Activated CD8-positive, alpha-beta memory T cell treated with anti-CD3 and anti-CD28 coated beads for 36 hours (primary cell): ENCODE measurements around the gene NPIPA5. TPM values are rescaled to one million over a fixed set of nuclear protein-coding genes. Genes with fewer than 3 reads are reported as not detected.
"Not testable (repeated sequence)": the region's sequence is repeated elsewhere in the genome, so short reads cannot be mapped to it uniquely, and the experiment has no call there.

Experiments
- CTCF ChIA-PET: fragments of 350-600 bp; sonication (Branson Sonifier 250); formaldehyde crosslinking; loops from one replicate; lab custom pipeline; 2021; ENCODE audit warnings: antibody characterized with exemption; lab: Charles Lee
- POLR2A ChIA-PET: fragments of 350-600 bp; sonication (Branson Sonifier 250); formaldehyde crosslinking; loops from one replicate; lab custom pipeline; 2021; ENCODE audit warnings: antibody characterized with exemption; lab: Charles Lee
- total RNA-seq, 2 experiments: library from RNA; stranded (reverse); gene quantifications; one replicate each; pipeline ENCODE4 v1.2.3, GENCODE V29; 2021

Gene NPIPA5
- total RNA-seq, result 10 to 100 TPM; 13.6 to 14.3 TPM

DNA sequence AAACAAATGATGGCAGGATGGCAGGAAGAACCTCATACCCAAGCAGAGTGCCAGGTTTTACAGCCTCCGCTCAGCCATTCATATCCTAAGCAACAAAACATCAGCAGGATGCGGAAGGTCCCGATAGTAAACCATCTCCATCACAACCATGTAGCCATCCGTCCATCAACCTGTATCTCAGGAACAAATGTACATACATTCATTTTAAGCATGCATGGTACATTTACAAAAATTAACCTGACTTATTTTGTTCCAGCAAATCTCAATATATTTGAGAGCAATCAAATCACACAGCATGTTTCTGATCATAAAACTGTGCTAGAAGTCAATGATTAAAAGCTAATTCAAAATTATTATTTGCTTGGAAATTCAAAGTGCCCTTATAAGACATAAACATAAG lies at the start of gene NPIPA5:
TSS of gene NPIPA5 (minus strand) at position 101 of the 400 bp plus-strand sequence. CDS start at position 101, 0 bp downstream.
- POLR2A ChIA-PET, CTCF ChIA-PET: not testable (repeated sequence)

DNA sequence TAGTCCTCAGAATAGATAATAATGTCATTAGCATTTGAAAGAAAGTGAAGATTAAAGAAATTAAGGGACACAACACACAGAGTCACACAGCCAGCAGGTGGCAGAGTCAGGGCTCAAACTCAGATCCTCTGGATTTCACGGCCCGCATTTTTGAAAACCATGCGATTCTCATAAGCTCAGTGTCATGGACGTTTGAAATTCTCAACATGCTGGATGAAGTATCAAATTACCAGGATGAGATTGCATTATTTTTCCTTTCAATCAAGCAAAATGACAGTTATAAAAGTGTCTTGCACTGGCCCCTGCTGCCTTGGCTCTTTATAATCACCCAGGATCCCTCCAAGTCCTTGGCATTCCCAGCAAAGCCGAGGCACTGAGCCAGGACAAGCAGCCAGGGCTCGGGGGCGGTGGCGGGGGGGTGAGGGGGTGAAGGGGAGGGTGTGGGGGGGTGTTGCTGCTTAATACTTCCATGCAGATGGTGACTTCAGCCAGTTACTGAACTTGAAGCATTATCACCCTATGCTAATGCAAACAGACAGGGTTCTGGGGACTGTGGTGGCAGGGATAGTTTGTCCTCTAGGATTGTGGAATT lies 49.6 kb upstream of the NPIPA5 start:
- ChIA-PET CTCF (interaction anchor here (0.6 to 2.5 kb wide), 4 partner anchors 123 to 280 kb away, joined by 3 to 5 read pairs (median 4); partner anchors contain the start of gene MARF1), POLR2A (no interaction called here)

DNA sequence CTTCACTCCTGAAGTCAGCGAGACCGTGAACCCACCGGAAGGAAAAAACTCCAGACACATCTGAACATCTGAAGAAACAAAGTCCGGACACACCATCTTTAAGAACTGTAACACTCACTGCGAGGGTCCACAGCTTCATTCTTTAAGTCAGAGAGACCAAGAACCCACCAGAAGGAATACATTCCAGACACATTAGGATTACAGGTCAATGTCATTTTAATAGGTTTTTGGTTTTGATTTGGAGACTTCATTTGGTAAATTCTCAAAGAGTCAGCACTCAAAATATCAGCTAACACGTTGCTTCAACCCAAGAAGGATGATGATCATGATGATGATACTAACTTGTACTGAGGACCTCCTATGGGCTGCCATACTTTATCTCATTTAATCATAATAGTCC lies 48.7 kb upstream of the NPIPA5 start:
- POLR2A ChIA-PET, result no interaction called here

DNA sequence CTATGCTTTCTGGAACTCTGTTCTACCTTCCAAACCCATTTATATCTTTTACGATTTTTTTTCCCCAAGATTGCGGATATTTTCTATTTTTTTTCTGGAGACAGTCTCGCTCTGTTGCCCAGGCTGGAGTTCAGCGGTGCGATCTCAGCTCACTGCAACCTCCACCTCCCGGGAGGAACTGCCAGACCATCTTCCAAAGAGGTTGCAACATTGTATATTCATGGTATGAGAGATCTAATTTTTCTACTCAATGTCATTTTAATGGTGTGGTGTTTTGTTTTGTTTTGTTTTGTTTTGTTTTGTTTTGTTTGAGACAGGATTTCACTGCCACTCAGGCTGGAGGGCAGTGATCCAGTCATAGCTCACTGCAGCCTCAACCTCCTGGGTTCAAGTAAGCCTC lies 47.8 kb upstream of the NPIPA5 start:
- POLR2A ChIA-PET, result no interaction called here
- CTCF ChIA-PET, result no interaction called here

More for the DNA sequence above, 48.7 kb upstream of the NPIPA5 start:
- CTCF ChIA-PET, result interaction anchor here (1.5 to 2.5 kb wide), 2 partner anchors 124 to 215 kb away, joined by 4 to 5 read pairs; partner anchors contain the start of gene MARF1

DNA sequence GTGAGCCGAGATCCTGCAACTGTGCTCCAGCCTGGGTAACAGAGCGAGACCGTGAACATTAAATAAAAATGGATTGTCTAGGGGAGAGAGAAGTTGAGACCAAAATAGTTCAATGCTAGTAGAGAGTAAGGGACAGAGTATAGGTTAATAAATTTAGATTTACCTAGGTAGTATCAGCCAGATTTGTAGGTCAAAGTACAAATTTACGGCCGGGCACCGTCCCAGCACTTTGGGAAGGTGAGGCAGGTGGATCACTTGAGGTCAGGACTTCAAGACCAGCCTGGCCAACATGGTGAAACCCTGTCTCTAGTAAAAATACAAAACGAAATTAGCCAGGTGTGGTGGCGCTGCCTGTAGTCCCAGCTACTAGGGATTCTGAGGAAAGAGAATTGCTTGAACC lies 44.1 kb upstream of the NPIPA5 start:
- CTCF ChIA-PET, result no interaction called here

DNA sequence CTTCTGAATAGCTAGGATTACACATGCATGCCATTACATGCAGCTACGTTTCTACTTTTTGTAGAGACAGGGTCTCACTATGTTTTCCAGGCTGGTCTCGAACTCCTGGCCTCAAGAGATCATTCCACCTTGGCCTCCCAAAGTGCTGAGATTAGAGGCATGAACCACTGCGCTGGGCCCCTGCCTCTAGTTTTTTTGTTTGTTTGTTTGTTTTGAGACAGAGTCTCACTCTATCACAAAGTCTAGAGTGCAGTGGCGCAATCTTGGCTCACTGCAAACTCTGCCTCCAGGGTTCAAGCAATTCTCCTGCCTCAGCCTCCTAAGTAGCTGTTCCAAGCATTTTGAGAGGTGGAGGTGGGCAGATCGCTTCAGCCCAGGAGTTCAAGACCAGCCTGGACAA lies 43.6 kb upstream of the NPIPA5 start:
- CTCF ChIA-PET, POLR2A ChIA-PET: not testable (repeated sequence)

More for the DNA sequence above, 44.1 kb upstream of the NPIPA5 start:
- POLR2A ChIA-PET, result no interaction called here

DNA sequence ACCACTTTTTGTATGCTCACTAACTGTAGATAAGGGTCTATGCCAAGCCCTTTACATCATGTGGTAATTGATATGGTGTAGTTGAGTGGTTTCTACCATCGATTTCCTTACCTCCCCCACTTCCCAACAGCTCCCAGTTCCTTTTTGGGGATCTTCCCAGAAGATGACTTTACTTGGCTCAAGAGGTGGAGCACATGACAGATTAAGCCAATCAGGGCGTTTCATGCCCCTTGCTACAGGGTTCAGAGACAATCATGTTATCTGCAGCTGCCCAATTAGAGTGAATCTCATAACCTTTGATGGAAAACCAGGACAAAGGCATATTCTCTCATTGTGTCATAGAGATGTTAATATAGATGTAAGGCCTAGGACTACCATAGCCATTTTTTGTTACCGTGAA lies 40.1 kb upstream of the NPIPA5 start:
- ChIA-PET POLR2A (no interaction called here), CTCF (interaction anchor here (1.2 kb wide), 1 partner anchor 225 kb away, joined by 3 read pairs; the partner anchor contains the start of gene MARF1)

DNA sequence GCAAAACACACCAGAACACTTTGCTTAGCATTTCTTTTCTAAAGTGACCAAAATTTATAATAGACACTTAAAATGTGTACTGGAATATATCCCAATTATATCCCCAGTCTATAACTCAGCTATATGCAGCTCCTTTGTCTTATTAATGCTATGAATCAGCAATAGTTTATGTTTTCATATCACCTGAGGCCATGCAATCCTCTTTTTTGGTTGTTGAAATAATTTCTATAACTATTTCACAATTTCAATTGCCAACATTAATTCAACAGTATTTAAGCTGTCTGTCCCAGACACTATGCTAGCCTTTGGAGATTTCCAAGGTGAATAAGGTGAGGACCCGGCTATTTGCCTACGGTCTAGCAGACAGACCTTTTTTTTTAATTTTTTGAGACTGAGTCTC lies 39.1 kb upstream of the NPIPA5 start:
- ChIA-PET POLR2A (no interaction called here), CTCF (no interaction called here)

DNA sequence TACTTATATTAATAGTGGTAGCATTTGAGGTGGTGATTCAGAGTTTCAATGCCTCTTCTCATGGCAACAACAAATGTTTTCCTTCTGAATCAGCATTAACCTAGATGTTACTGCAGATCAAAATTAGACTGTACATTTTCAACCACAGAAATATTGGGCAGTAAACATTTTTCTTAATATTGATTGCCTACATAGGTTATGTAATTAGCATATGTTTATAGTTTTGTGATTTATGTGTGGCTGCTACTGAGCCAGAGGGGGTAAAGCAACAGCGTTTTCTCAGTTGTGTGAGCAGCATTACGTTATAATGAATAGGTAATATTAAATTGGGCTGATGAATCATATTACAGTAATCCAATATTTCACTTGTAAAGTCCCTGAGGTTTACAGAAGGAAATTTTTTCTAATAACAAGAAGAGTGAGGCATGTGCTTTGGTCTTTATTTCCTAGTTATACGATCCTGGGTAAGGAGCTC lies 37.5 kb upstream of the NPIPA5 start:
- POLR2A ChIA-PET, result no interaction called here
- CTCF ChIA-PET, result no interaction called here

DNA sequence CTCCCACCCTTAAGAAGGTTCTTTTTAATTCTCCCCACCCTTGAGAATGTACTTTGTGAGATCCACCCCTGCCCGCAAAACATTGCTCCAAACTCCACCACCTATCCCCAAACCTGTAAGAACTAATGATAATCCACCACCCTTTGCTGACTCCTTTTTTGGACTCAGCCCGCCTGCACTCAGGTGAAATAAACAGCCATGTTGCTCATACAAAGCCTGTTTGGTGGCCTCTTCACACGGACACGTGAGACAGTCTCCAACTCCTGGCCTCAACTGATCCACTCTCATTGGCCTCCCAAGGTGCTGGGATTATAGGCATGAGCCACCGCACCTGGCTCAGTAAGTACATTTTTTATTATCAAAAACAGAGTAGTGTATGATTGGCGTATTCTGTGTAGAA lies 31.4 kb upstream of the NPIPA5 start:
- POLR2A ChIA-PET, CTCF ChIA-PET: not testable (repeated sequence)

DNA sequence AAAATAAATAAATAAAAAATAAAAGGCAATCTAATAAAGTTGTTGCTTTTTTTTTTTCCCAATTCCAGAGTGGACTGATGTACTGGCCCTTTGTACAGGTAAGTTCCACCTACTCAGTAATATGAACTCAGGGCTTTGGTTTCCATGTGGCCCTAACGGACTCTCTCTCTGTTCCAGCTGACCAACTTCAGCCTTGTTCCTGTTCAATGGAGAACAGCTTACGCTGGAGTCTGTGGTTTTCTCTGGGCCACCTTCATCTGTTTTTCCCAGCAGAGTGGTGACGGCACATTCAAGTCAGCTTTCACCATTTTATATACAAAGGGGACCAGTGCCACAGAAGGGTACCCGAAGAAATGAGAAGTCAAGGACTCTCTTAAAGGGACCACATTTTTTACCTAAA lies 29.7 kb upstream of the NPIPA5 start:
- POLR2A ChIA-PET, CTCF ChIA-PET: not testable (repeated sequence)

DNA sequence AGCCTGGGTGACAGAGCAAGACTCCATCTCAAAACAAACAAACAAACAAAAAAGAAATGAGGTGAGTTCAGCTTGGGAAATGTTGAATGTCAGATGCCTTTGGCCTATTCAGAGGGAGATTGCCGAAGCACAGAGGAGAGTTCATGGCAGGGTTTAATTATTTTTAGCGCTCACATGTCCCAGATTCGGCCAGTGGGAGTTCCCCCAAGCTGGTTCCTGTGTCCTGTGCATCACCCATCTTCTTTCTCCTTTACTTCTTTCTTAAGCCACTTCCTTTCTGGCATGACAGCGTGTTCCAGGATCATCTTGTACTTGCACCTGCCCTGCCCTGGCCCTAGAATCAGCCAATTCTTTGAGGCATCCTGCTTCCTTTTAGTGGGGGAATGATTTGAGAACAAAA lies 26.7 kb upstream of the NPIPA5 start:
- CTCF ChIA-PET, result no interaction called here
- POLR2A ChIA-PET, result no interaction called here

DNA sequence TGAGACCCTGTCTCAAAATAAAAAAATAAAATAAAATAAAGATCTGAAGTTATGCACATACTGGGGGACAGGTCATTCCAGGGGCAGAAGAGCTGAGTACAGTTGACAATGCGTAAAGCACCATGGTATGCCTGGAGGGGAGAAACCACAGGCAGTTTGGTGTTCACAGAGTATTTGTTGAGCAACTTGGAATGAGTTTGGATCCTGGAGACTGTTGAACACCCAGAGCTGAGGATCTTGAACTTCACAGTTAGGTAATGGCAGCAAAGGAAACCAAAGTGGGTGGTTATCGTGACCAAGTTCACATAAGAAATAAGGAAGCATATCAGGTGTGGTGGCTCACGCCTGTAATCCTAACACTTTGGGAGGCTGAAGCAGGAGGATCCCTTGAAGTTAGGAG lies 26.0 kb upstream of the NPIPA5 start:
- POLR2A ChIA-PET, CTCF ChIA-PET: not testable (repeated sequence)

DNA sequence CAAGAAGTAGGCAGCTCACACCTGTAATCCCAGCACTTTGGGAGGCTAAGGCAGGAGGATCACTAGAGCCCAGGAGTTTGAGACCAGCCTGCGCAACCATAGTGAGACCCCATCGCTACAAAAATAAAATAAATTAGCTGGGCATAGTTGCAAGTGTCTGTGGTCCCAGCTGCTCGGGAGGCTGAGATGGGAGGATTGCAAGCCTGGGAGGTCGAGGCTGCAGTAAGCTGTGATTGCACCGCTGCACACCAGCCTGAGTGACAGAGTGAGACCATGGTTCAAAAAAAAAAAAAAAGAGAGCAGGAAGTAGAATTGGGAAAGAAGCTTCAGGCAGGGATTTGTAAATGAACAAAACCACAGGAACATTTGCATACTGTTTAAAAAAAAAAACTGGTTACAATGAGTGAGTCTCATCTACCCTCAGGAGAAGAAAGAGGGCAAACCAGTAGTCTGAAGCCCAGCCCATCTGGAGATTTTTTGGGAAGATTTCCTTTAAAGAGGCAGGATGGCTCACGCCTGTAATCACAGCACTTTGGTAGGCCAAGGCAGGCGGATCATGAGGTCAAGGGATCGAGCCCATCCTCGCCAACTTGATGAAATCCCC lies 25.4 kb upstream of the NPIPA5 start:
- POLR2A ChIA-PET, result no interaction called here
- CTCF ChIA-PET, result no interaction called here

DNA sequence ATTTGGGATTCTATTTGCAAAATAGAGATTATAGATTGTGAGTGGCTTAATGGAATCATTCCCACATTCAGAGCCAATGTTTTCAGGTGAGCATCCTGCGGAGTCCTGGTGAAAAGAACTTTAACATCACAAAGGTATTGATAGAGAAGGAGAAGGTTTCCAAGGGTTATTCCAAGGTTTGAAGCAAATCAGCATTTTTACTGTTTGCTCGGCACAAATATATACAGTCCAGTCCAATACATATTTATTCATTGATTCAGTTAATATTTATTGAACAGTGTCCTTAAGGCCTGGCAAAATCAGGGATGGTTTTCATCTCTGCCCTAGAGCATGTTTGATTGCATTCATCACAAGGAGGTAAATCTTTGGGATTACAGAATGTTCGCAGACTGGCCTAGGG lies 23.9 kb upstream of the NPIPA5 start:
- POLR2A ChIA-PET, result no interaction called here
- CTCF ChIA-PET, result no interaction called here

DNA sequence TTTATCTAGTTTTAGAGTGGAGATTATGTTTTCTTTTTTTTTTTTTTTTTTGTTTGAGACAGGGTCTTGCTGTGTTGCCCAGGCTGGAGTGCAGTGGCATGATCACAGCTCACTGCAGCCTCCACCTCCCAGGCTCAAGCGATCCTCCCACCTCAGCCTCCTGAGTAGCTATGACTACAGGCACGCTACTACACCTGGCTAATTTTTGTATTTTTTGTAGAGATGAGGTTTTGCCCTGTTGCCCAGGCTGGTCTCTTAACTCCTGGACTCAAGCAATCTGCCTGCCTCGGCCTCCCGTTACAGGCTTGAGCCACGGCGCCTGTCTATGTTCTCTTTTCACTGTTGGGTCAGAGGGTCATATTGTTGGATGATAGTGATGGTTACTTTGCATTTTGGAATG lies 22.2 kb upstream of the NPIPA5 start:
- POLR2A ChIA-PET, CTCF ChIA-PET: not testable (repeated sequence)

DNA sequence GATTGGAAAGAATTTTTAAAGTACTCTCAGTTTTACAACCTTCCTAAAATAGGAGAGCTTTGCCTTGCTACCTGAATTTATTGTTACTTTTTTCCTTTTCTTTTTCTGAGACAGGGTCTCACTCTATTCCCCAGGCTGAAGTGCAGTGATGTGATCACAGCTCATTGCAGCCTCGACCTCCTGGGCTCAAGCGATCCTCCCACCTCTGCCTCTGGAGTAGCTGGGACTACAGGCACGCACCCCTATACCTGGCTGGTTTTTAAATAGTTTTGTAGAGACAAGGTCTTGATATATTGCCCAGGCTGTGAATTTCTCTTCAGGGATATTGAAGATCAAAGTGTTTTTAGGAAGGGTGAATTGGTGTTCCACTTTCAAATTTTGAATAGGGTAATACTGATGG lies 21.2 kb upstream of the NPIPA5 start:
- POLR2A ChIA-PET, result no interaction called here
- CTCF ChIA-PET, result no interaction called here

DNA sequence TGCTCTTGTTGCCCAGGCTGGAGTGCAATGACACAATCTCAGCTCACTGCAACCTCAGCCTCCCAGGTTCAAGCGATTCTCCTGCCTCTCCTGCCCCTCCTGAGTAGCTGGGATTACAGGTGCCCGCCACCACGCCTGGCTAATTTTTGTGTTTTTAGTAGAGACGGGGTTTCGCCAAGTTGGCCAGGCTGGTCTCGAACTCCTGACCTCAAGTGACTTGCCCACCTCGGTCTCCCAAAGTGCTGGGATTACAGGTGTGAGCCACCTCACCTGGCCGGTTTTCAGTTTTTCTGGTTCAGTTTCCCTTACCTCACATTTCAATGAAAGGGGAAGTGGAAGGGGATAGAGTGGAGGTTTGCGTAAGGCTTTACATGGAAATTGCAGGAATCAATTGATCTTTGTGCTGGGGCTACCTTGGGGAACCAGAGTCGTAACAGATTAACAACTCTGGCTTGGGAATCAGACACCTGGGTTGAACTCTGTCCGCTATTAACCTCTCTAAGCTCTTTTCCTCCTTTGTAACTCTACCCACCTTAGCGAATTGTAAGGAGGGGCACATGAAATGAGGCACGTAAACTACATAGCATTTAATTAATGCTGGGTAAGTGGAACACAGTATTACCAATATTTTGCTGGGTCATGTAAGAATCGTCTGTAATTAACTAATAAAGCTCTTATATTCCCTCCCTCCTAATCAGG lies 20.7 kb upstream of the NPIPA5 start:
- CTCF ChIA-PET, result no interaction called here
- POLR2A ChIA-PET, result no interaction called here

DNA sequence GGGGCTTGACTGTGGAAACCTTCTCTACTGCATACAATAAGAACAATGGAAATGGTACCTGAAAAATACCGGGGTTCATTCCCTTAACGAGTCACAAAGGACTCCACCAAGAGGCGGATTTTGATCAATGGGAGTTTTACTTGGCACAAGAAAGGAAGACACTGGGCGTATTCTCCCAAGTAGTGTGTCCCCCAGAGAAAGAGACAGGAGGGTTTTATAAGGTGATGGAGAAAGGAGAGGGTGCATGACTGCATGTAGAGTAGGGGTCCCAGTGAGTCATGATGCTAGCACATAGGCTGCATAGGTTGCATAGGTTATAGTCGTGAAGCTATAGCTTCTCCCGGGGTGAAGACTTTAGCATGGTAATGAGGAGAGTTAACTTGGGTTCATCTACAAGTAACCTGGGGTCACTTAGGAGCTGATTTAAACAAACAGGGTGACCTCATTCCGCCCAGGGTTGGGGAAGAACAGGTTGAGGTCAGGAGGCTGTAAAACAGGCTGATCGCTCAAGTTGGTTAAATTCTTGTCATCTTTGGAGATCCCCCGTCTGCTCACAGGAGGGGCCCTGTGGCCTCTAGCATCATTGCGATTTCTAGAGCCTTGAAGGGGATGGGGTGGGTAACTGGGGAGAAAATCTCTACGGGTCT lies 19.0 kb upstream of the NPIPA5 start:
- ChIA-PET CTCF (no interaction called here), POLR2A (no interaction called here)

DNA sequence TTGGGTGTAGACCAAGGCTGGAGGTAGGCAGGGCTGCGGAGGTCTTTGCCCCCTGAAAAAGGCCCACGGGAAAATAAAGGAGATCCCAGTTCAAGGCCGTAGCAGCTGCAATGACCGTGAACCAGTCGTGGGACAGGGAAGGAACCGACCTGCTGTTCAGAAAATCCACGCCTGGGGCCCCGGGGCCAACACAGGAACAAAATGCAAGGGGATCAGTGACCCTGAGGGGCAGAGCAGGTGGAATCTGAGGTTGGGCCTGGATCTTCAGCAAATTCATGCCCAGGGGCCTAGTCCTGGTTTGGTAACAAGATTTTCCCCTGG lies 18.4 kb upstream of the NPIPA5 start:
- POLR2A ChIA-PET, CTCF ChIA-PET: not testable (repeated sequence)
